Uterus (tissue), 4 donors: Measurements from ENCODE around the gene FSD1. TPM values are rescaled to one million over a fixed set of nuclear protein-coding genes. Genes with fewer than 3 reads are reported as not detected.

ENCODE experiments used
- DNase-seq, 2 donors: peaks; one replicate each; pipeline ENCODE4 v3.0.0-alpha.2; 2019 to 2020
- H3K27ac ChIP-seq, 2 donors: fragments of 200-600 bp; sonication (generic); 1 replicate in 1 of 2; 2 replicates in 1 of 2; pipeline ENCODE4 v1.5.1; 2016 to 2018
- H3K27me3 ChIP-seq, 2 donors: fragments of 200-600 bp; sonication (generic); one replicate each; pipeline ENCODE4 v1.5.1; 2018 to 2019; ENCODE audit warnings: control low read depth in 1 of 2
- H3K36me3 ChIP-seq, 2 donors: fragments of 200-600 bp; sonication (generic); one replicate each; pipeline ENCODE4 v1.5.1; 2019; ENCODE audit warnings: control low read depth in 1 of 2
- H3K4me1 ChIP-seq, 2 donors: fragments of 200-600 bp; sonication (generic); one replicate each; pipeline ENCODE4 v1.5.1; 2018 to 2019; ENCODE audit warnings: control low read depth in 1 of 2
- H3K4me3 ChIP-seq, 2 donors: fragments of 200-600 bp; sonication (generic); 1 replicate in 1 of 2; 2 replicates in 1 of 2; pipeline ENCODE4 v1.5.1; 2018 to 2019; ENCODE audit warnings: mild to moderate bottlenecking in 1 of 2
- H3K9me3 ChIP-seq, 2 donors: fragments of 200-600 bp; sonication (generic); one replicate each; pipeline ENCODE4 v1.5.1; 2019; ENCODE audit warnings: control low read depth in 1 of 2
- CTCF ChIP-seq, 4 experiments: fragments of 200-600 bp in 2 of 4; fragments of 450-650 bp in 2 of 4; sonication (generic) in 2 of 4; IDR thresholded peaks; one replicate each; pipeline ENCODE4 v1.5.1; 2016 to 2019; ENCODE audit warnings: antibody characterized with exemption in 4 of 4, mild to moderate bottlenecking in 2 of 4, moderate library complexity in 1 of 4
- POLR2A ChIP-seq, 2 donors: fragments of 450-650 bp; IDR thresholded peaks; one replicate each; pipeline ENCODE4 v1.6.1; 2016; ENCODE audit warnings: antibody characterized with exemption in 2 of 2, mild to moderate bottlenecking in 1 of 2, moderate library complexity in 1 of 2
- intact Hi-C: fragments of 100-400 bp; cut with DNase I; formaldehyde crosslinking; loops from one replicate; pipeline ENCODE4 v1.15.1; 2023; ENCODE audit warnings: low total_unique reads
- total RNA-seq, 4 donors: library from RNA; depleted of rRNA in 3 of 4; stranded (reverse); fragments of >200 nt in 3 of 4; gene quantifications; one replicate each; pipeline versions ENCODE4 v1.1.0 to v1.2.4, GENCODE V29; 2014 to 2023
- donor health status: DM: yes; HTN: yes; CAD: no.

The FSD1 gene
- 1 to 10 TPM in 1 of 4 donors, not detected in 3; 3.1 TPM for total RNA-seq

- H3K4me1 ChIP-seq = no peaks in the 10 kb centered on the region
These were observed at the start of gene FSD1 for GRCh38 chr19:4304538-4305256. FSD1 (plus strand) TSS chr19:4304598; CDS start chr19:4304747, 149 bp downstream.

GRCh38 chr19:4256563-4256962 lies 47.8 kb upstream of the FSD1 start:
- Histone ChIP-seq H3K36me3 (no peaks in the 10 kb centered on the region), H3K9me3 (peaks cover 0 to 10% of the 10 kb centered on the region in 2 donors)
- TF ChIP-seq CTCF (IDR thresholded peaks at IDR 0.05) (no peak), POLR2A (IDR thresholded peaks at IDR 0.05) (no peak)

More at GRCh38 chr19:4304538-4305256, at the start of gene FSD1:
- H3K4me3 ChIP-seq = no peak within 1 kb of the TSS
- intact Hi-C loops = no loop called here
- H3K36me3 ChIP-seq = no peaks in the 10 kb centered on the region
- TF ChIP-seq CTCF (IDR thresholded peaks at IDR 0.05) (no peak), POLR2A (IDR thresholded peaks at IDR 0.05) (no peak)
- peaks cover 0 to 4% of the 10 kb centered on the region in 2 donors for H3K27me3 ChIP-seq
- H3K9me3 ChIP-seq = no peaks in the 10 kb centered on the region
- DNase-seq = no peak
- no peak within 1 kb of the TSS for H3K27ac ChIP-seq

DNA sequence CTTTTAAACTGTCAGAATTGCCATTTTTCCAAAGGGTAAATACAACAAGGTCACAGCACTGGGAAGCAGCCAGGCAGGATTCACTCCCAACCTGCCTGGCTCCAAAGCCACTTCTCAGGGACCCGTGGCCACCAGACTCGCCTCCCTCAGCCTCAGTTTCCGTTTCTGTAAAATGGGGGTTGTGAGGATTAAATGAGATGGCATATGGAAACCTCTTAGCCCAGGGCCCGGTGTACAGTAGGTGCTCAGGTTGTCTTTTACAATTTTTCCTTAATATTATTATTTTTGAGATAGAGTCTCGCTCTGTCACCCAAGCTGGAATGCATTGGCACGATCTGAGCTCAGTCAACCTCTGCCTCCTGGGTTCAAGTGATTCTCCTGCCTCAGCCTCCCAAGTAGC lies 47.4 kb upstream of the FSD1 start:
- Histone ChIP-seq H3K4me1 (no peaks in the 10 kb centered on the region), H3K27me3 (no peaks in the 10 kb centered on the region), H3K4me3 (no peak overlapping the region), H3K27ac (no peak overlapping the region), H3K36me3 (no peaks in the 10 kb centered on the region), H3K9me3 (peaks cover 0 to 10% of the 10 kb centered on the region in 2 donors)
- intact Hi-C loops = no loop called here
- TF ChIP-seq POLR2A (IDR thresholded peaks at IDR 0.05) (no peak), CTCF (IDR thresholded peaks at IDR 0.05) (no peak)
- DNase-seq = no peak

More at GRCh38 chr19:4256563-4256962, 47.8 kb upstream of the FSD1 start:
- intact Hi-C loops = no loop called here
- H3K27ac ChIP-seq = no peak overlapping the region
- H3K4me1 ChIP-seq = no peaks in the 10 kb centered on the region
- no peak for DNase-seq
- no peaks in the 10 kb centered on the region for H3K27me3 ChIP-seq
- H3K4me3 ChIP-seq = no peak overlapping the region

DNA sequence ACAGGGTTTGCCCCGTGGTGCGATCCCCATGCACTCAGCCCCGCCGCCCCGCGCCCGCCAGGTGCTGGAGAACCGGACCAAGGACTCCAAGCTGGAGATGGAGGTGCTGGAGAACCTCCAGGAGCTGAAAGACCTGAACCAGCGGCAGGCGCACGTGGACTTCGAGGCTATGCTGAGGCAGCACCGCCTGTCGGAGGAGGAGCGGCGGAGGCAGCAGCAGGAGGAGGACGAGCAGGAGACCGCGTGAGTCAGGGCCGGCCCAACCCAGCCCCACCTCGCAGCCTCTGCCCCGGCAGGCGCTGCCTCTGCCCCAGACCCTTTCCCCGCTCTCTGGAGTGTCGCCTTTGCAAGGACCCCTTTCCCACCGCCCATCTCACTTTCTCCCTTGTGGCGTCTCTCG lies 46.2 kb upstream of the FSD1 start:
- no peak for TF ChIP-seq POLR2A (IDR thresholded peaks at IDR 0.05)
- TF ChIP-seq CTCF (IDR thresholded peaks at IDR 0.05) = no peak
- Histone ChIP-seq H3K9me3 (peaks cover 0 to 10% of the 10 kb centered on the region in 2 donors), H3K4me3 (no peak overlapping the region), H3K27me3 (no peaks in the 10 kb centered on the region), H3K36me3 (no peaks in the 10 kb centered on the region), H3K27ac (no peak overlapping the region), H3K4me1 (no peaks in the 10 kb centered on the region)
- DNase-seq = no peak
- intact Hi-C loops = no loop called here

DNA sequence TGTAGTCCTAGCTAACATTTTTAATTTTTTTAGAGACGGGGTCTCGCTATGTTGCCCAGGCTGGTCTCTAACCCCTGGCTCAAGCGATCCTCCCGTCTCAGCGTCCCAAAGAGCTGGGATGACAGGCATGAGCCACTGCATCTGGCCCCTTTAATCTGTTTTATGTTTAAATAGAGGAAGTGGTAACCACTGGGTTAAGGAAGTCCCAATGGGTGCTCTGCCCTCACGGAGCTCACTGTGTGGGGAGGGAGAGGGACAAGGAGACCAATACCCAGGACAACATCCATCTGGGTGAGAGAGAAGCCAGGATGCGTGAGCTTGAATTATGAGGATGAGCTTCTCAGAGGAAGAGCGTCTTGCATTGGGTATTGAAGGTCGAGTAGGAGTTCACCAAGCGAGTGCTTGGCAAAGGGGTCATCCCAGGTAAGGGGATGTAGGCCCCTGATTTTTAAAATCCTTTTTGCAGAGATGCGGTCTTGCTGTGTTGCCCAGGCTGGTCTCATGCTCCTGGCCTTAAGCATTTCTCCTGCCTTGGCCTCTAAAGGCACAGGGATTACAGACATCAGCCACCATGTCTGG lies 43.7 kb upstream of the FSD1 start:
- no peak for TF ChIP-seq CTCF (IDR thresholded peaks at IDR 0.05)
- no peak for TF ChIP-seq POLR2A (IDR thresholded peaks at IDR 0.05)
- no peak overlapping the region for H3K27ac ChIP-seq
- no peaks in the 10 kb centered on the region for H3K27me3 ChIP-seq
- DNase-seq = no peak
- no peaks in the 10 kb centered on the region for H3K4me1 ChIP-seq
- H3K36me3 ChIP-seq = no peaks in the 10 kb centered on the region
- H3K4me3 ChIP-seq = no peak overlapping the region
- intact Hi-C loops = loop anchor here (10.0 kb wide), 1 partner anchor 94 kb away; no protein-coding TSS in a partner anchor
- H3K9me3 ChIP-seq = no peaks in the 10 kb centered on the region
